Upper lobe of left lung (tissue), 6 donors: Measurements from ENCODE around the gene GNB1L. TPM values are rescaled to one million over a fixed set of nuclear protein-coding genes. Genes with fewer than 3 reads are reported as not detected.

ENCODE experiments used
- ATAC-seq, 2 donors: fragments of 200-7000 bp; cut with Tn5 transposase; one replicate each; pipeline ENCODE4 v1.9.1; 2022; ENCODE audit warnings: mild to moderate bottlenecking in 2 of 2, moderate library complexity in 2 of 2; ENCODE audit not compliant: low FRiP score in 2 of 2
- DNase-seq, 2 donors: peaks; one replicate each; pipeline ENCODE4 v3.0.0-alpha.2; 2019 to 2020
- H3K27ac ChIP-seq, 4 donors: fragments of 200-600 bp; sonication (generic); one replicate each; pipeline ENCODE4 v1.5.1; 2016 to 2019
- H3K27me3 ChIP-seq, 4 donors: fragments of 200-600 bp; sonication (generic); one replicate each; pipeline ENCODE4 v1.5.1; 2017 to 2019
- H3K36me3 ChIP-seq, 4 donors: fragments of 200-600 bp; sonication (generic); one replicate each; pipeline ENCODE4 v1.5.1; 2016 to 2019
- H3K4me1 ChIP-seq, 4 donors: fragments of 200-600 bp; sonication (generic); one replicate each; pipeline ENCODE4 v1.5.1; 2018 to 2019
- H3K4me3 ChIP-seq, 4 donors: fragments of 200-600 bp; sonication (generic); one replicate each; pipeline ENCODE4 v1.5.1; 2017 to 2019; ENCODE audit warnings: mild to moderate bottlenecking in 2 of 4, moderate library complexity in 1 of 4
- H3K9me3 ChIP-seq, 4 donors: fragments of 200-600 bp; sonication (generic); one replicate each; pipeline ENCODE4 v1.5.1; 2018 to 2019
- EP300 ChIP-seq, 4 donors: sonication (generic); formaldehyde crosslinking; IDR thresholded peaks; one replicate each; pipeline ENCODE4 v1.5.1; 2017; ENCODE audit warnings: antibody characterized with exemption in 4 of 4, control low read depth in 2 of 4
- POLR2A ChIP-seq, 4 donors: fragments of 450-650 bp; IDR thresholded peaks; one replicate each; pipeline ENCODE4 v1.5.1; 2016 to 2017; ENCODE audit warnings: antibody characterized with exemption in 4 of 4, mild to moderate bottlenecking in 2 of 4
- POLR2AphosphoS5 ChIP-seq, 2 donors: sonication (generic); formaldehyde crosslinking; IDR thresholded peaks; one replicate each; pipeline ENCODE4 v1.5.1; 2017; ENCODE audit warnings: antibody characterized with exemption in 2 of 2
- WGBS, 2 donors: methylation state at CpG; one replicate each; pipeline ENCODE4 v1.1.5; 2017 to 2018; 5-methylcytosine and 5-hydroxymethylcytosine counted together
- total RNA-seq, 6 donors: library from RNA; depleted of rRNA in 4 of 6; stranded (reverse); fragments of >200 nt in 4 of 6; gene quantifications; one replicate each; pipeline versions ENCODE4 v1.1.0 to v1.2.1, GENCODE V29; 2016 to 2021
- TF ChIP-seq, protein P1 (sequence below), 6 experiments: fragments of 450-650 bp in 4 of 6; fragments of 200-600 bp in 2 of 6; sonication (generic) in 2 of 6; IDR thresholded peaks; one replicate each; pipeline ENCODE4 v1.5.1; 2016 to 2019; ENCODE audit warnings: antibody characterized with exemption in 6 of 6
- donor health status: DM: no; HTN: no; CAD: no; lungs with moderate emphysema.
- donor health status: DM: no; HTN: yes; CAD: no; lungs with severe emphysema.

The GNB1L gene
- total RNA-seq, 6 donors from 2014 or later = 0.78 to 11.1 (median 6.8) TPM

DNA sequence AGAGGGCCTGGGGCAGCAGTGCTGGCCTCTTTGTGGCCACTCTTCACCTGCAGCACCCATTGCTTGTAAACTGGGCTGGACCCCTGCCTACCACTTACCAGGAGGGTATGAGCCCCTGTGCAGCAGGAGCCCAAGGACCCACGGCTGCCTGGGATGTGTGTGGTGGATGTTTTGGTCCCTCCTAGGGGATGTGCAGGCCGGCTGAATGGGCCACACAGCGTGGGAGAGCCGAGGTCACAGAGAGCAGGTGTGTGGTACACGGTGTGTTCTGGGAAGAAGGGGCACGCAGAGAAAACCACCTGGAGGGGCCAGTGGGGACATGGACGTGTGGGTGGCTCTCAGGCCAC, 19.3 kb upstream of the GNB1L start:
- peak in 1 of 2 donors; percentile 16 for DNase-seq
- WGBS, 2 donors = 76 to 78% methylated on average over 5 to 7 of the region's 7 CpGs
- Histone ChIP-seq H3K36me3 (peaks cover 0 to 10% (median 0%) of the 10 kb centered on the region in 4 donors), H3K9me3 (no peaks in the 10 kb centered on the region), H3K27me3 (no peaks in the 10 kb centered on the region), H3K4me3 (no peak overlapping the region), H3K27ac (peak overlapping the region in 3 of 4 donors; percentile 32 to 47 (median 42)), H3K4me1 (peaks cover 27 to 43% (median 29%) of the 10 kb centered on the region in 4 donors)
- no peak for ATAC-seq
- TF ChIP-seq EP300 (IDR thresholded peaks at IDR 0.05) (no peak), POLR2A (IDR thresholded peaks at IDR 0.05) (no peak), POLR2AphosphoS5 (IDR thresholded peaks at IDR 0.05) (no peak)
- TF ChIP-seq, protein P1, sequence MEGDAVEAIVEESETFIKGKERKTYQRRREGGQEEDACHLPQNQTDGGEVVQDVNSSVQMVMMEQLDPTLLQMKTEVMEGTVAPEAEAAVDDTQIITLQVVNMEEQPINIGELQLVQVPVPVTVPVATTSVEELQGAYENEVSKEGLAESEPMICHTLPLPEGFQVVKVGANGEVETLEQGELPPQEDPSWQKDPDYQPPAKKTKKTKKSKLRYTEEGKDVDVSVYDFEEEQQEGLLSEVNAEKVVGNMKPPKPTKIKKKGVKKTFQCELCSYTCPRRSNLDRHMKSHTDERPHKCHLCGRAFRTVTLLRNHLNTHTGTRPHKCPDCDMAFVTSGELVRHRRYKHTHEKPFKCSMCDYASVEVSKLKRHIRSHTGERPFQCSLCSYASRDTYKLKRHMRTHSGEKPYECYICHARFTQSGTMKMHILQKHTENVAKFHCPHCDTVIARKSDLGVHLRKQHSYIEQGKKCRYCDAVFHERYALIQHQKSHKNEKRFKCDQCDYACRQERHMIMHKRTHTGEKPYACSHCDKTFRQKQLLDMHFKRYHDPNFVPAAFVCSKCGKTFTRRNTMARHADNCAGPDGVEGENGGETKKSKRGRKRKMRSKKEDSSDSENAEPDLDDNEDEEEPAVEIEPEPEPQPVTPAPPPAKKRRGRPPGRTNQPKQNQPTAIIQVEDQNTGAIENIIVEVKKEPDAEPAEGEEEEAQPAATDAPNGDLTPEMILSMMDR (IDR thresholded peaks at IDR 0.05) = no peak

DNA sequence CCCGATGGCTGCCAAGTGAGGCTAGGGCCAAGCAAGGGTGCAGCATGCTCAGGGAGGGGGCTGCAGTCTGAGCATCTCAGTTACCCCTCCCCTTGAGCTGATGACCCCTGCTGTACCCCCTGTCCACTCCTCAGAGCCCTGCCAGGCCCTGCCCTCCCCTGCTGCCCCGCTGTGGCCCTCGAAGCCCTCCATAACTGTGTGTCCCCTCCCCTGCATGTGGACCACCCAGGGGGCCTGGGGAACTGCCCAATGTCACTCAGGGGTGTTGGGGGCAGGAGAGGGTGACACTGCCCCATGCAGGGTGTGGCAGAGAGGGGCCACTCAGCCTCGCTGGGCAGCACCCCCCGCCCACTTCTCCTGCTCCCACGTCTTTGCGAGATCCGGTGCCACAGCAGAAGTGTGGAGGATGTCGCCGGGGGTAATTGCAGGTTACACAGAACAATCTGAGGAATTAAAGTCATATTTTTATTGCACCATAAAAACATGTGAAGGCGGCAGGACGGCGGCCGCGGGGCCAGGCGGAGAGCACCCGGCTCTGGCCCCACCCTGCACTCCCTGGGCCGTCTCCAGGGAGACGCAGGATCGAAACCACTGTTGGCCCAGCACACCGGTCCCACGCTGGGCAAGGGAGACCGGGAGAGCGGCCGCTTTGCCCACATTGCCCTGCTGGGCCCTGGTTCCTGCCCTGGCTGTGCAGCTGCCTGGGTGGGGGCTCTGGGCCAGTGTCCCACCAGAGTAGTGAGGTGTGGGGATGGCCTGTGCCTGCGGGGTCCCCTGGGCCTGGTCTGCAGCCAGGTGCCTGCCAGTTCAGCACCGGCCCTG, 18.7 kb upstream of the GNB1L start:
- Histone ChIP-seq H3K9me3 (no peaks in the 10 kb centered on the region), H3K36me3 (peaks cover 0 to 7% (median 0%) of the 10 kb centered on the region in 4 donors), H3K27ac (peak overlapping the region in 3 of 4 donors; percentile 32 to 47 (median 42)), H3K4me3 (no peak overlapping the region), H3K27me3 (no peaks in the 10 kb centered on the region), H3K4me1 (peaks cover 27 to 43% (median 29%) of the 10 kb centered on the region in 4 donors)
- ATAC-seq = no peak
- WGBS, 2 donors = 54 to 89% methylated on average over 16 to 24 of the region's 27 CpGs
- peak; percentile 19 to 83 for DNase-seq
- TF ChIP-seq POLR2AphosphoS5 (IDR thresholded peaks at IDR 0.05) (no peak), EP300 (IDR thresholded peaks at IDR 0.05) (no peak), POLR2A (IDR thresholded peaks at IDR 0.05) (no peak)
- TF ChIP-seq, protein P1 (IDR thresholded peaks at IDR 0.05) = no peak

DNA sequence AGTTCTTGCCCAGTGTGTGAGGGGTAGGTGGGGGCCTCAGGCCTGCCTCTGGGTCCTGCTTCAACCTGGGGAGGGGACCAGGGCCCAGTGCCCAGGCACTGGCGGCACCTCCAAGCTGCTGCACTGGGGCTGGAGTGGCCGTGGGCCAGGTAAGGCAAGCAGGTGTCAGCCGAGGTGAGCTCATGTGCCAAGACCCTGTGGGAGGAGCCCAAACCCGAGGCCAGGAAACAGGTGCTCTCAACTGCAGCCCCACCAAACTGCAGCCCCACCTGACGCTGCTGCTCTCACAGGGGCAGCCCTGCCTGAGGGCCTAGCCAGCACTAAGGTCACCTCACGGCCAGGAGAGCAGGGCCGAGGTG, 18.1 kb upstream of the GNB1L start:
- Histone ChIP-seq H3K9me3 (no peaks in the 10 kb centered on the region), H3K4me1 (peaks cover 27 to 43% (median 29%) of the 10 kb centered on the region in 4 donors), H3K27ac (no peak overlapping the region), H3K36me3 (peaks cover 0 to 1% (median 0%) of the 10 kb centered on the region in 4 donors), H3K27me3 (no peaks in the 10 kb centered on the region), H3K4me3 (no peak overlapping the region)
- ATAC-seq = no peak
- WGBS, 2 donors = 80 to 83% methylated on average over 2 of the region's 7 CpGs
- peak; percentile 17 to 69 for DNase-seq
- TF ChIP-seq POLR2AphosphoS5 (IDR thresholded peaks at IDR 0.05) (no peak), POLR2A (IDR thresholded peaks at IDR 0.05) (no peak), EP300 (IDR thresholded peaks at IDR 0.05) (no peak)
- TF ChIP-seq, protein P1 (IDR thresholded peaks at IDR 0.05) = no peak

- TF ChIP-seq EP300 (IDR thresholded peaks at IDR 0.05) (no peak), POLR2A (IDR thresholded peaks at IDR 0.05) (no peak), POLR2AphosphoS5 (IDR thresholded peaks at IDR 0.05) (no peak)
- TF ChIP-seq, protein P1 (IDR thresholded peaks at IDR 0.05) = no peak
- no peak for ATAC-seq
- Histone ChIP-seq H3K9me3 (no peaks in the 10 kb centered on the region), H3K27me3 (no peaks in the 10 kb centered on the region), H3K27ac (no peak overlapping the region), H3K36me3 (no peaks in the 10 kb centered on the region), H3K4me1 (peaks cover 27 to 43% (median 29%) of the 10 kb centered on the region in 4 donors), H3K4me3 (no peak overlapping the region)
- DNase-seq = no peak
- WGBS, 2 donors = 90 to 93% methylated on average over 3 to 14 of the region's 16 CpGs
Measured at GRCh38 chr22:19871845-19872778, 17.4 kb upstream of the GNB1L start.
